Nephron progenitor cell (in vitro differentiated cells): ENCODE measurements around the gene CMTM1.

Experiments
- DNase-seq: peaks from one replicate; pipeline ENCODE4 v3.0.0; 2021
- H3K27ac Mint-ChIP-seq: 2 replicates; pipeline ENCODE4 v1.8.0; 2021; ENCODE audit warnings: mild to moderate bottlenecking, moderate library complexity, mixed read lengths
- H3K27me3 Mint-ChIP-seq: 2 replicates; pipeline ENCODE4 v1.8.0; 2021; ENCODE audit warnings: mild to moderate bottlenecking, low read depth, mixed read lengths; ENCODE audit not compliant: poor library complexity
- H3K36me3 Mint-ChIP-seq: 2 replicates; pipeline ENCODE4 v1.8.0; 2021; ENCODE audit warnings: low read depth, mixed read lengths
- H3K4me1 Mint-ChIP-seq: 2 replicates; pipeline ENCODE4 v1.8.0; 2021; ENCODE audit warnings: mixed read lengths
- H3K4me3 Mint-ChIP-seq: 2 replicates; pipeline ENCODE4 v1.8.0; 2021; ENCODE audit warnings: mild to moderate bottlenecking, moderate library complexity, mixed read lengths
- H3K9me3 Mint-ChIP-seq: 2 replicates; pipeline ENCODE4 v1.8.0; 2021; ENCODE audit warnings: mild to moderate bottlenecking, moderate library complexity, mixed read lengths
- CTCF ChIP-seq: fragments of 200-600 bp; sonication (generic); IDR thresholded peaks from 2 replicates; pipeline ENCODE4 v1.5.0; 2021; ENCODE audit warnings: antibody characterized with exemption

Gene CMTM1

DNA sequence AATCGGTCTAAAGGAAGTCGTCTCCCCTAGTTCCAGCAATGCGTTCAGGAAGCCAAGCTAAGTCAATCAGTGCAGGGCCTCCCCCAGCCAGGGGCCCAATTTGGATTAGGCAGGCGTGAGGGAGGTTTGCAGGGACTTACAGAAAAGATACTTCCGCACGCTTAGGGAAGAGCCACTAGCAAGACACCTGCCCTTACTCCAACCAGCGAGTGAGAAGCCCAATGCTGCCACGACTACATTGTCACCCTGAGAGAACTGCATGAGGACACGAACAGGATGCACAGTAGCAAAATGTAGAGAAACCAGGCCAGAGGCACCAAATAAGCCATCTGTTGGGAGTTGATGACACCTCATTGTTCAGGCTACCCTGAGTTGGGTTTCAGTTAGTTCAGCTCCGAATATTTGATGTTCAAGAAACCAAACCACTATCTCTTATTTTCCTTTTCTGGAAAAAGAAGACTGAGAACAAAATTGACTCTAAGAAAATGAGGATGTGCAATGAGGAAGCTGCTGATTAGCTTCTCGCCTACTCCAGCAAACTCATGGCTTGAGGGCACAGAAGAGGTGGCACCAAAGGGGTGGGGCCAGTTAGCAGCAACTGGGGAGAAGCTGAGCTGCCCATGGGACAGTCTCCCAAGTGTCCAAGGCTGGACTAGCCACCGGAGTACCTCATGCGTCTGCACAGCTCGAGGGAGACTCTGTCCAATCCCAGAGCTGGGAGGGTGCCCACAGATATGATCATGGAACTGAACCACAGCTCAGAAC is 45.7 kb upstream of the CMTM1 start:
- Mint-ChIP-seq H3K36me3 (peaks cover 31% of the 10 kb centered on the region), H3K27me3 (no peaks in the 10 kb centered on the region), H3K4me1 (peaks cover 19% of the 10 kb centered on the region), H3K9me3 (no peaks in the 10 kb centered on the region), H3K4me3 (no peak overlapping the region), H3K27ac (no peak overlapping the region)
- no peak for DNase-seq
- no peak for TF ChIP-seq CTCF

GRCh38 chr16:66521252-66521713 is 45.0 kb upstream of the CMTM1 start:
- H3K4me3 Mint-ChIP-seq = no peak overlapping the region
- peaks cover 17% of the 10 kb centered on the region for H3K4me1 Mint-ChIP-seq
- no peak for TF ChIP-seq CTCF
- H3K27ac Mint-ChIP-seq = no peak overlapping the region
- DNase-seq = no peak
- peaks cover 33% of the 10 kb centered on the region for H3K36me3 Mint-ChIP-seq
- H3K9me3 Mint-ChIP-seq = no peaks in the 10 kb centered on the region
- no peaks in the 10 kb centered on the region for H3K27me3 Mint-ChIP-seq

DNA sequence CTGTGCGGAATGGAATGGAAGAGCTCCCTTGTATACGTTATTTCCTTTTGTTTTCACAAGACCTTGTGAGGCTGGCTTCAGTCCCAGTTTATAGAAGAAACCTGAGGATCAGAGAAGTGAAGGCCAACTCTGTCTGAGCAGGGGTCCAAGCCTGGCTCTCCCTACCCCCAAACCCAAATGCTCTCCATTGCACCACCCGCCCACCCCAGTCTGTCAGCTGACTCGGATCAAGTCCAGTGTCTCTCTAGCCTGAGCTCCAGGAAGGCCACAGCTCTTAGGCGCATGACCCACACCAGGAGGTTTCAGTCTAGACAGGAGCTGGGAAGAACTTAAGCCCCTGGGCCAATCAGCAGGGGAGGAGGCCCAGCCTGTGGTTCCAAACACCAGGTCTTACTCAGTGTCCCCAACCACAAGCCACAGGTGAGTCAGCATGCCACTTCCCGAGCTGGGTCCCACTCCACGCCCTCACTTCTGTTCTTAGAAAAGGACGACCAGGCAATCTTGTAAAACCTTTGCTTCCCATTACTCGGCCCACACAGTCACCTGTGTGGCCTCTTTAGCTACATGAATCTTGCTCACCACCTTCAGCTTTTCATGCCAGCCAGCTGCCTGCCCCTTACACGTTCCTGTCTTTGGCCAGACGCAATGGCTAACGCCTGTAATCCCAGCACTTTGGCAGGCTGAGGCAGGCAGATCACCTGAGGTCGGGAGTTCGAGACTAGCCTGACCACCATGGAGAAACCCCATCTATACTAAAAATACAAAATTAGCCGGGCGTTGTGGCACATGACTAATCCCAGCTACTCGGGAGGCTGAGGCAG is 44.1 kb upstream of the CMTM1 start:
- H3K4me1 Mint-ChIP-seq = peaks cover 8% of the 10 kb centered on the region
- no peak for DNase-seq
- TF ChIP-seq CTCF = no peak
- H3K36me3 Mint-ChIP-seq = peaks cover 27% of the 10 kb centered on the region
- no peak overlapping the region for H3K27ac Mint-ChIP-seq
- no peak overlapping the region for H3K4me3 Mint-ChIP-seq
- no peaks in the 10 kb centered on the region for H3K9me3 Mint-ChIP-seq
- H3K27me3 Mint-ChIP-seq = no peaks in the 10 kb centered on the region

GRCh38 chr16:66522816-66523590 is 43.2 kb upstream of the CMTM1 start:
- Mint-ChIP-seq H3K27me3 (no peaks in the 10 kb centered on the region), H3K4me1 (no peaks in the 10 kb centered on the region), H3K36me3 (peaks cover 27% of the 10 kb centered on the region), H3K9me3 (no peaks in the 10 kb centered on the region), H3K4me3 (no peak overlapping the region), H3K27ac (no peak overlapping the region)
- no peak for DNase-seq
- no peak for TF ChIP-seq CTCF

DNA sequence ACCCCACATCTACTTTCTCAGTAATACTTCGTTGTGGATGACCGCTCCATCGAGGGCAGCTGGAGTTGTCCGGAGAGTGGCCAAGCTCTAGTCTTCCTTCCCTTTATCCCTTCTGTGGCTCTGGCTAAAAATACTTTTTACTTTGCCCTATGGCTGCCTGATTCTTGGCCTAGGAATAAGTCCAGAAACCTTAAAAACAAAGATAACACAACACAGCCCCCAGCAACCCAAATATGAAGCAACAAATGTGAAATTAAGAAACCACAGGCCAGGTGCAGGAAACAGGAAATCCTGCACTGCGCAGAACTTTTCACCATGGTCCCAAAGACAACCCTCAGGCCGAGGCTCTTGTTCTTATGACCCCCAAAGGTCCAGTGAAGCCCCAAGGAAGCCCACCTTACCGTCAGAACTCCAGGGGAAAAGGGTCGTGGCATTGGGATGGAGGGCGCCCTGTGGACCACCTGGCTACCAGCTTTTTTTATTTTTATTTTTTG is 42.3 kb upstream of the CMTM1 start:
- no peak for TF ChIP-seq CTCF
- DNase-seq = no peak
- no peaks in the 10 kb centered on the region for H3K4me1 Mint-ChIP-seq
- H3K4me3 Mint-ChIP-seq = no peak overlapping the region
- peaks cover 31% of the 10 kb centered on the region for H3K36me3 Mint-ChIP-seq
- no peaks in the 10 kb centered on the region for H3K9me3 Mint-ChIP-seq
- H3K27me3 Mint-ChIP-seq = no peaks in the 10 kb centered on the region
- H3K27ac Mint-ChIP-seq = peak overlapping the region; percentile 64
